Endodermal cell (in vitro differentiated cells): ENCODE data around the gene POU5F1. TPM values are rescaled to one million over a fixed set of nuclear protein-coding genes. Genes with fewer than 3 reads are reported as not detected.
A peak's percentile ranks its signal among the peaks of the same experiment; 100 is the strongest.

Experiments
- DNase-seq: peaks from one replicate; pipeline ENCODE4 v3.0.0-alpha.2; 2017
- H3K27ac ChIP-seq: 2 replicates; pipeline ENCODE4 v1.5.1; 2013; ENCODE audit warnings: mild to moderate bottlenecking, low read depth, low read length, moderate library complexity
- H3K27me3 ChIP-seq: 2 replicates; pipeline ENCODE4 v1.6.1; 2013; ENCODE audit warnings: mild to moderate bottlenecking, low read length, moderate library complexity; ENCODE audit not compliant: insufficient read depth, control insufficient read depth, poor library complexity, severe bottlenecking
- H3K36me3 ChIP-seq: 2 replicates; pipeline ENCODE4 v1.7.0; 2013; ENCODE audit warnings: mild to moderate bottlenecking, low read length, moderate library complexity; ENCODE audit not compliant: control insufficient read depth, insufficient read depth
- H3K4me1 ChIP-seq: one replicate; pipeline ENCODE4 v1.7.0; 2013; ENCODE audit warnings: low read length; ENCODE audit not compliant: control insufficient read depth, insufficient read depth
- H3K4me3 ChIP-seq: 2 replicates; pipeline ENCODE4 v1.5.1; 2013; ENCODE audit warnings: mild to moderate bottlenecking, low read length, moderate library complexity
- H3K9ac ChIP-seq: 2 replicates; pipeline ENCODE4 v1.6.1; 2013; ENCODE audit warnings: mild to moderate bottlenecking, low read length, moderate library complexity; ENCODE audit not compliant: poor library complexity, severe bottlenecking; ENCODE audit errors: extremely low read depth
- H3K9me3 ChIP-seq: 2 replicates; pipeline ENCODE4 v1.6.1; 2013; ENCODE audit warnings: mild to moderate bottlenecking, low read length, moderate library complexity; ENCODE audit not compliant: control insufficient read depth
- H3K27ac Mint-ChIP-seq: 2 replicates; pipeline ENCODE4 v1.8.0; 2020; ENCODE audit warnings: mixed read lengths
- H3K27me3 Mint-ChIP-seq: 2 replicates; pipeline ENCODE4 v1.8.0; 2021; ENCODE audit warnings: mild to moderate bottlenecking, mixed read lengths; ENCODE audit not compliant: insufficient read depth
- H3K36me3 Mint-ChIP-seq: 2 replicates; pipeline ENCODE4 v1.8.0; 2020; ENCODE audit warnings: low read depth, mixed read lengths
- H3K4me1 Mint-ChIP-seq: 2 replicates; pipeline ENCODE4 v1.8.0; 2020; ENCODE audit warnings: mixed read lengths
- H3K4me3 Mint-ChIP-seq: 2 replicates; pipeline ENCODE4 v1.8.0; 2020; ENCODE audit warnings: mild to moderate bottlenecking, moderate library complexity, mixed read lengths
- H3K9me3 Mint-ChIP-seq: 2 replicates; pipeline ENCODE4 v1.8.0; 2020; ENCODE audit warnings: mild to moderate bottlenecking, mixed read lengths
- WGBS, 2 experiments: methylation state at CpG; one replicate each; pipeline versions ENCODE4 v1.1.5 to v1.1.7; 2013; ENCODE audit warnings: missing lambda C conversion rate in 2 of 2, mixed read lengths in 1 of 2; ENCODE audit not compliant: insufficient coverage in 1 of 2, insufficient read length in 1 of 2; 5-methylcytosine and 5-hydroxymethylcytosine counted together
- total RNA-seq, 2 donors: library from RNA; stranded (reverse); fragmentation: NEBNext Ultra II Directional in 1 of 2; extraction: Animal tissue kit (Norgen Biotek cat#: 25700) in 1 of 2; gene quantifications; 2 replicates in 1 of 2; 3 replicates in 1 of 2; pipeline ENCODE4 v1.2.1, GENCODE V29; 2021
- TF ChIP-seq, protein P1 (sequence below): fragments of 200-600 bp; sonication (generic); conservative IDR thresholded peaks from 2 replicates; pipeline ENCODE4 v1.5.0; 2021; ENCODE audit warnings: antibody characterized with exemption, mild to moderate bottlenecking

POU5F1 gene
- total RNA-seq, 2 donors from 2014 or later = 106 to 687 TPM

DNA sequence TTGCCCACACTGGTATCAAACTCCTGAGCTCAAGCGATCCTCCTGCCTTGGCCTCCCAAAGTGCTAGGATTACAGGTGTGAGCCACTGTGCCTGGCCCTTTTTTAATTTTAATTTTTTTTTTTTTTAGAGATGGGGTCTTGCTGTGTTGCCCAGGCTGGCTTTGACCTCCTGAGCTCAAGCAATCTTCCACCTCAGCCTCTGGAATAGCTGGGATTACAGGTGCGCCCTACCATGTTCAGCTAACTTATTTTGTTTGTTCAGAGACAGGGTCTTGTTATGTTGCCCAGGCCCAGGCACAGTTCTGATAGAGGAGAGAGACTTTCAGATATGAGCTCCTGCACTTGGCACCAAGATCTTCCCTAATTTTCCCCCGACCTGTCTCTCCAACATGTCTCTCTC is 39.7 kb downstream of the POU5F1 start:
- H3K27ac ChIP-seq = no peak overlapping the region
- no peaks in the 10 kb centered on the region for H3K36me3 ChIP-seq
- H3K9ac ChIP-seq = no peak overlapping the region
- WGBS, 2 experiments = 79 to 93% methylated on average over 3 of the region's 3 CpGs
- H3K27me3 ChIP-seq = no peaks in the 10 kb centered on the region
- DNase-seq = no peak
- no peaks in the 10 kb centered on the region for H3K9me3 Mint-ChIP-seq
- H3K4me3 Mint-ChIP-seq = no peak overlapping the region
- TF ChIP-seq, protein P1, sequence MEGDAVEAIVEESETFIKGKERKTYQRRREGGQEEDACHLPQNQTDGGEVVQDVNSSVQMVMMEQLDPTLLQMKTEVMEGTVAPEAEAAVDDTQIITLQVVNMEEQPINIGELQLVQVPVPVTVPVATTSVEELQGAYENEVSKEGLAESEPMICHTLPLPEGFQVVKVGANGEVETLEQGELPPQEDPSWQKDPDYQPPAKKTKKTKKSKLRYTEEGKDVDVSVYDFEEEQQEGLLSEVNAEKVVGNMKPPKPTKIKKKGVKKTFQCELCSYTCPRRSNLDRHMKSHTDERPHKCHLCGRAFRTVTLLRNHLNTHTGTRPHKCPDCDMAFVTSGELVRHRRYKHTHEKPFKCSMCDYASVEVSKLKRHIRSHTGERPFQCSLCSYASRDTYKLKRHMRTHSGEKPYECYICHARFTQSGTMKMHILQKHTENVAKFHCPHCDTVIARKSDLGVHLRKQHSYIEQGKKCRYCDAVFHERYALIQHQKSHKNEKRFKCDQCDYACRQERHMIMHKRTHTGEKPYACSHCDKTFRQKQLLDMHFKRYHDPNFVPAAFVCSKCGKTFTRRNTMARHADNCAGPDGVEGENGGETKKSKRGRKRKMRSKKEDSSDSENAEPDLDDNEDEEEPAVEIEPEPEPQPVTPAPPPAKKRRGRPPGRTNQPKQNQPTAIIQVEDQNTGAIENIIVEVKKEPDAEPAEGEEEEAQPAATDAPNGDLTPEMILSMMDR = no peak
- H3K4me1 ChIP-seq = peaks cover 19% of the 10 kb centered on the region
- H3K9me3 ChIP-seq = no peaks in the 10 kb centered on the region
- H3K27me3 Mint-ChIP-seq = no peaks in the 10 kb centered on the region
- peaks cover 39% of the 10 kb centered on the region for H3K4me1 Mint-ChIP-seq
- no peak overlapping the region for H3K4me3 ChIP-seq
- no peaks in the 10 kb centered on the region for H3K36me3 Mint-ChIP-seq
- H3K27ac Mint-ChIP-seq = no peak overlapping the region

DNA sequence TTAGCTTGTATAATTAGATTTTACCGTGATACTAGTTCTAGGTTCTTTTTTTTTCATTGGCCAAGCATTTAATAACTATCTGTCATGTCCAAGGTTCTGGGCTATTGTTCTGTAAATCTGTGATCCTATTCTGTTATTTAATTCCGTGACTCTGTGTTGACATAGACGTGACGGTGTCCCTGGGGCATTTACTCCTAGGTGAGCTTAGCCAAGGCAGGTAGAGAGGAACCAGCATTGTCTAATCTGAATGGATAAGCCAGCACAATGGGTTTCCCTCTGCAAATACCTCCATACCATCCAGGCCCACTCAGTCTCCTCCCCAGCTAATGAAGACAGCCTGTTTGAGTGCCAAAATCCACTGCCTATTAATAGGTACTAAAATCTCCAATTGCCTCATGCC is 41.4 kb downstream of the POU5F1 start:
- H3K27me3 Mint-ChIP-seq = no peaks in the 10 kb centered on the region
- Histone ChIP-seq H3K27ac (no peak overlapping the region), H3K4me1 (peaks cover 19% of the 10 kb centered on the region), H3K9ac (no peak overlapping the region), H3K4me3 (no peak overlapping the region), H3K36me3 (no peaks in the 10 kb centered on the region), H3K9me3 (no peaks in the 10 kb centered on the region), H3K27me3 (no peaks in the 10 kb centered on the region)
- H3K36me3 Mint-ChIP-seq = no peaks in the 10 kb centered on the region
- H3K4me1 Mint-ChIP-seq = peaks cover 46% of the 10 kb centered on the region
- H3K27ac Mint-ChIP-seq = peak overlapping the region; percentile 52
- TF ChIP-seq, protein P1 = no peak
- 56 to 73% methylated on average over 4 of the region's 4 CpGs for whole genome bisulfite sequencing, 2 experiments
- no peak for DNase-seq
- H3K9me3 Mint-ChIP-seq = no peaks in the 10 kb centered on the region
- H3K4me3 Mint-ChIP-seq = no peak overlapping the region

DNA sequence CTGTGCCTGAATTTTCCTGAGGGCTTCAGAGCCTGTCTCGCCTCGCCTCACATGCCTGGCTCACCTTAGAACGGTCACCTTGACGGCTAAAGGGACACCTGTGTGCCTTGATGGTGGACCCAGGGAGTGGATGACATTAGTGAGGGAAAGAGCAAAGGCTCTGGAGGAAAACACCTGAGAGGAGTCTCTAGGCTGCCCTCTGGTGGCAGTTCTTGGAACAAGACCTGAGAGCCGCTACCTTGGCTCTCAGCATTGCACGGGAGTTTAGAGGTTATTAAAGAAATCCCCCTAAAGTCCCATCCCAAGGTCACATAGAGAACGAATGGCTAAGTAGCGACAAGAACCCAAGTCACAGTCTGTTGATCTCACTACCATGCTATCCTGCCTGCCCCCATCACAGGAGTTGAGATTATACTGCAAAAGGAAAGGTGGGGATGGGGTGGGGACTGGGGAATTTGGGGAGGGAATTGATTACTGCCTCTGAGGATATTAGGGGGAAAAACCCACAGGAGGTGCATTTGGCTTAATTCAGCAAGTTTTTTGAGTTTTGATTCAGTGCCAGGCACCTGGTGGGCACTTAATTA is 42.3 kb downstream of the POU5F1 start:
- WGBS, 2 experiments = 22 to 28% methylated on average over 6 to 8 of the region's 8 CpGs
- H3K36me3 ChIP-seq = no peaks in the 10 kb centered on the region
- no peak overlapping the region for H3K9ac ChIP-seq
- TF ChIP-seq, protein P1 = peak; percentile 91
- peak; percentile 93 for DNase-seq
- no peaks in the 10 kb centered on the region for H3K9me3 ChIP-seq
- H3K9me3 Mint-ChIP-seq = no peaks in the 10 kb centered on the region
- peaks cover 19% of the 10 kb centered on the region for H3K4me1 ChIP-seq
- no peaks in the 10 kb centered on the region for H3K36me3 Mint-ChIP-seq
- H3K27me3 Mint-ChIP-seq = peaks cover 4% of the 10 kb centered on the region
- H3K4me3 Mint-ChIP-seq = no peak overlapping the region
- no peak overlapping the region for H3K4me3 ChIP-seq
- no peak overlapping the region for H3K27ac ChIP-seq
- no peaks in the 10 kb centered on the region for H3K27me3 ChIP-seq
- H3K4me1 Mint-ChIP-seq = peaks cover 46% of the 10 kb centered on the region
- H3K27ac Mint-ChIP-seq = no peak overlapping the region
